PC-9 (cell line): ENCODE results near the gene SAPCD2.

Experiments
- EZH2 ChIP-seq: fragments of 200-600 bp; sonication (generic); IDR thresholded peaks from 2 replicates; pipeline ENCODE4 v1.8.0; 2017; ENCODE audit warnings: antibody characterized with exemption, low read depth
- TF ChIP-seq, protein P1 (sequence below): fragments of 200-600 bp; sonication (generic); conservative IDR thresholded peaks from 2 replicates; pipeline ENCODE4 v1.6.1; 2017; ENCODE audit warnings: mixed run types, antibody characterized with exemption, mild to moderate bottlenecking, moderate library complexity

DNA sequence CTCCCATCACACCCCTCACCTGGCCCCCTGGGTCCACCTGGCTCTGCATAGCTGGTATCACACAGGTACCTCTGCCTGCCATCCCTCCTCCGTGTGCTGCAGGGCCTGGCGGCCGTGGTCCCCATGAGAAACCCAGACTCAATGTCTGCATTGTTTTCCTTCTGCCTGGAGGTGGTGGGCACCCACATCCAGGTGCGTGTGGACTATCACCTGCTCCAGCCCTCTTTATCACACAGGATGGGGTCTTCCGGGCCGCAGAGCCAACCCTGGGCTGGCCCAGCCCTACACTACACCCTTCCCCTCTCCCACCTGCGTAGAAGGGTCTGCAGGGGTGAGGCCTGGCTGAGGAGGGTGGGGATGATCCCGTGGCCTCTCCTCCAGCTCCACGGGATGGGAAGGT lies 31.4 kb downstream of the SAPCD2 start:
- TF ChIP-seq, protein P1, sequence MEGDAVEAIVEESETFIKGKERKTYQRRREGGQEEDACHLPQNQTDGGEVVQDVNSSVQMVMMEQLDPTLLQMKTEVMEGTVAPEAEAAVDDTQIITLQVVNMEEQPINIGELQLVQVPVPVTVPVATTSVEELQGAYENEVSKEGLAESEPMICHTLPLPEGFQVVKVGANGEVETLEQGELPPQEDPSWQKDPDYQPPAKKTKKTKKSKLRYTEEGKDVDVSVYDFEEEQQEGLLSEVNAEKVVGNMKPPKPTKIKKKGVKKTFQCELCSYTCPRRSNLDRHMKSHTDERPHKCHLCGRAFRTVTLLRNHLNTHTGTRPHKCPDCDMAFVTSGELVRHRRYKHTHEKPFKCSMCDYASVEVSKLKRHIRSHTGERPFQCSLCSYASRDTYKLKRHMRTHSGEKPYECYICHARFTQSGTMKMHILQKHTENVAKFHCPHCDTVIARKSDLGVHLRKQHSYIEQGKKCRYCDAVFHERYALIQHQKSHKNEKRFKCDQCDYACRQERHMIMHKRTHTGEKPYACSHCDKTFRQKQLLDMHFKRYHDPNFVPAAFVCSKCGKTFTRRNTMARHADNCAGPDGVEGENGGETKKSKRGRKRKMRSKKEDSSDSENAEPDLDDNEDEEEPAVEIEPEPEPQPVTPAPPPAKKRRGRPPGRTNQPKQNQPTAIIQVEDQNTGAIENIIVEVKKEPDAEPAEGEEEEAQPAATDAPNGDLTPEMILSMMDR = no peak
- no peak for TF ChIP-seq EZH2
